Loucy (cell line): ENCODE measurements around the gene NHERF1.

Experiments
- H2AFZ ChIP-seq: fragments of 200-600 bp; sonication (generic); 2 replicates; pipeline ENCODE4 v1.6.0; 2016; ENCODE audit warnings: antibody characterized with exemption, mild to moderate bottlenecking, low read length, moderate library complexity
- H3F3A ChIP-seq: fragments of 200-600 bp; 2 replicates; pipeline ENCODE4 v1.6.0; 2016; ENCODE audit warnings: antibody characterized with exemption, low read depth, mild to moderate bottlenecking
- H3K27me3 ChIP-seq: fragments of 200-600 bp; sonication (generic); 2 replicates; pipeline ENCODE4 v1.6.1; 2014; ENCODE audit warnings: low read length, mild to moderate bottlenecking; ENCODE audit not compliant: insufficient read depth, poor library complexity, severe bottlenecking
- H3K36me3 ChIP-seq: fragments of 200-600 bp; sonication (generic); 2 replicates; pipeline ENCODE4 v1.6.1; 2016; ENCODE audit warnings: low read length; ENCODE audit not compliant: insufficient read depth
- H3K4me1 ChIP-seq: fragments of 200-600 bp; sonication (generic); 2 replicates; pipeline ENCODE4 v1.5.1; 2014; ENCODE audit warnings: low read length, mild to moderate bottlenecking; ENCODE audit not compliant: insufficient read depth, poor library complexity, severe bottlenecking
- H3K4me2 ChIP-seq: fragments of 200-600 bp; sonication (generic); 2 replicates; pipeline ENCODE4 v1.6.0; 2014; ENCODE audit warnings: antibody characterized with exemption, low read length, low read depth, mild to moderate bottlenecking; ENCODE audit not compliant: poor library complexity, severe bottlenecking
- H3K4me3 ChIP-seq: fragments of 200-600 bp; sonication (generic); 2 replicates; pipeline ENCODE4 v1.5.1; 2014; ENCODE audit warnings: low read length, mild to moderate bottlenecking, mixed read lengths; ENCODE audit not compliant: poor library complexity, severe bottlenecking
- H3K79me2 ChIP-seq: fragments of 200-600 bp; sonication (generic); 2 replicates; pipeline ENCODE4 v1.6.1; 2014; ENCODE audit warnings: low read length; ENCODE audit not compliant: insufficient read depth
- H3K9ac ChIP-seq: fragments of 200-600 bp; sonication (generic); 2 replicates; pipeline ENCODE4 v1.6.0; 2014; ENCODE audit warnings: mild to moderate bottlenecking, low read depth, low read length, moderate library complexity; ENCODE audit not compliant: poor library complexity, severe bottlenecking
- H3K9me2 ChIP-seq: fragments of 200-600 bp; sonication (generic); replicated peaks from 2 replicates; pipeline ENCODE4 v1.6.1; 2016; ENCODE audit warnings: low read depth, low read length, mixed read lengths
- H3K9me3 ChIP-seq: fragments of 200-600 bp; sonication (generic); 2 replicates; pipeline ENCODE4 v1.6.1; 2014; ENCODE audit warnings: mild to moderate bottlenecking, antibody characterized with exemption, low read length, low read depth; ENCODE audit not compliant: insufficient read depth
- H4K20me1 ChIP-seq: fragments of 200-600 bp; sonication (generic); 2 replicates; pipeline ENCODE4 v1.6.0; 2014; ENCODE audit warnings: antibody characterized with exemption, low read length, mild to moderate bottlenecking; ENCODE audit not compliant: insufficient read depth, poor library complexity, severe bottlenecking
- EZH2phosphoT487 ChIP-seq: fragments of 200-600 bp; IDR thresholded peaks from 2 replicates; pipeline ENCODE4 v1.6.1; 2018; ENCODE audit warnings: antibody characterized with exemption, mild to moderate bottlenecking, moderate library complexity, borderline replicate concordance
- TF ChIP-seq, protein P1 (sequence below): fragments of 200-600 bp; sonication (generic); conservative IDR thresholded peaks from 2 replicates; pipeline ENCODE4 v1.5.1; 2014; ENCODE audit warnings: mild to moderate bottlenecking, antibody characterized with exemption, low read length

The NHERF1 gene

DNA sequence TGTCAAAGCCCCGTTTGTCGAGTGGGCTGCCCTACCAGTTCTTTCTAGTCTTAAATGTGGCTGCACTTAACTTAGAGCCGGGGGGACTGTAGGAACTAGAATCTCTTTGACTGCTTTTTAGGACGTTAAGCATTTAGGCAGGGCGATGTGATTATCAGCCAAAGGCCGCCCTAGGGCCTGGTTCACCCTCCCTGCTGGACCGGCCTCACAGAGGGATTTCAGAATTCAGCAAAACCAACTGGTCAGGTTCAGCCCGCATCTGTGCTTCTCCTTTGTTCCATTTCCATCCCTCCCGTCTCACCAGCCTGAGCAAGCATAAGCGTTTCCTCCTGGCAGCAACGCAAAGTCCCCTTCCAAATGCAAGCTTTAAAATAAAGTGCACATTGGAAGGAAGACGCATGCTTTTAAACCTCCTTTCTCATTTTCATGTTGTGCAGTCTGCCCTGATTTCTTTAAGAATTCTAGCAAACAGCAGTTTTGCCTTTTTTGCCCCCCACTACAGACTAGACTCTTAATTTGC, 44.2 kb downstream of the NHERF1 start:
- Histone ChIP-seq H3K9me3 (no peaks in the 10 kb centered on the region), H3K27me3 (no peaks in the 10 kb centered on the region), H3K4me1 (peaks cover 12% of the 10 kb centered on the region), H3K9me2 (no peaks in the 10 kb centered on the region), H3K36me3 (peaks cover 31% of the 10 kb centered on the region; the same call in 1 of the 2 replicates), H3K9ac (no peak overlapping the region), H2AFZ (no peak overlapping the region), H3K79me2 (no peaks in the 10 kb centered on the region), H4K20me1 (no peaks in the 10 kb centered on the region), H3F3A (no peaks in the 10 kb centered on the region), H3K4me3 (no peak overlapping the region), H3K4me2 (no peak overlapping the region)
- TF ChIP-seq, protein P1, sequence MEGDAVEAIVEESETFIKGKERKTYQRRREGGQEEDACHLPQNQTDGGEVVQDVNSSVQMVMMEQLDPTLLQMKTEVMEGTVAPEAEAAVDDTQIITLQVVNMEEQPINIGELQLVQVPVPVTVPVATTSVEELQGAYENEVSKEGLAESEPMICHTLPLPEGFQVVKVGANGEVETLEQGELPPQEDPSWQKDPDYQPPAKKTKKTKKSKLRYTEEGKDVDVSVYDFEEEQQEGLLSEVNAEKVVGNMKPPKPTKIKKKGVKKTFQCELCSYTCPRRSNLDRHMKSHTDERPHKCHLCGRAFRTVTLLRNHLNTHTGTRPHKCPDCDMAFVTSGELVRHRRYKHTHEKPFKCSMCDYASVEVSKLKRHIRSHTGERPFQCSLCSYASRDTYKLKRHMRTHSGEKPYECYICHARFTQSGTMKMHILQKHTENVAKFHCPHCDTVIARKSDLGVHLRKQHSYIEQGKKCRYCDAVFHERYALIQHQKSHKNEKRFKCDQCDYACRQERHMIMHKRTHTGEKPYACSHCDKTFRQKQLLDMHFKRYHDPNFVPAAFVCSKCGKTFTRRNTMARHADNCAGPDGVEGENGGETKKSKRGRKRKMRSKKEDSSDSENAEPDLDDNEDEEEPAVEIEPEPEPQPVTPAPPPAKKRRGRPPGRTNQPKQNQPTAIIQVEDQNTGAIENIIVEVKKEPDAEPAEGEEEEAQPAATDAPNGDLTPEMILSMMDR, result no peak
- TF ChIP-seq EZH2phosphoT487, result no peak

DNA sequence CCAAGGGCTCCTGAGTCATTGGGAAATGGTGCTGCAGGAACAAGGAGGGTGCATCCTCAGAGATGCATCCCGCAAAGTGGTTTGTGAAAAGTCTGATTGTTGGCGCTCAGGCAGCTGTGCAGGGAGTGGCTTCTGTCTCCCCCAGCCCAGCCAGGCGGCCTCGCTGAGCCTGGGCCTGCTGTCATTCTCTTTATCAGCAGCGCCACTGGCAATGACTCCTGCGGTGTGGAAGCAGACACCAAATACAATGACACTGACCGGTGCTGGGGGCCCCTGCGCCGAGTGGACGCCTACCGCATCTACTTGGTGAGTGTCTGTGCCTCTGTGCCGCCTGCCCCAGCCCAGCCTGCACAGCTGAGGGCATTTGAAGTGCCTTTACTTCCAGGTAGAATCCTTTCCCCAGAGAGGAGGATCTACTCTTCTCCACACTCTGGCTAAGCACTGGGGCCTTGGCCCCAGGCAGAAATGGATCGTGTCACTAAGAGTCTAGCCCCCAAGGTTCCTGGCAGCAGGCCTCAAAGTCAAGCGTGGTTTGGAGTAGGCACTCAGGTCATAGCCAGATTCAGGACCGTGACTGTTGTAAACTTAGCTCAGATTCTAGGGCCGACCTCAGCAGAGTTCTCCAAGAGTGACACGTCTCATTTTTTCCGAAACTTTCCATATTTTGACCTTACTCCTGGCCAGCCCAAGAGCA, 47.0 kb downstream of the NHERF1 start:
- peaks cover 13% of the 10 kb centered on the region for H3K4me1 ChIP-seq
- no peak overlapping the region for H3K9ac ChIP-seq
- no peaks in the 10 kb centered on the region for H3K27me3 ChIP-seq
- no peaks in the 10 kb centered on the region for H3F3A ChIP-seq
- TF ChIP-seq EZH2phosphoT487, result no peak
- TF ChIP-seq, protein P1, result no peak
- H3K36me3 ChIP-seq, result peaks cover 41% of the 10 kb centered on the region; the same call in 1 of the 2 replicates
- no peaks in the 10 kb centered on the region for H3K79me2 ChIP-seq
- no peaks in the 10 kb centered on the region for H3K9me2 ChIP-seq
- no peaks in the 10 kb centered on the region for H4K20me1 ChIP-seq
- no peak overlapping the region for H2AFZ ChIP-seq
- no peak overlapping the region for H3K4me2 ChIP-seq
- no peaks in the 10 kb centered on the region for H3K9me3 ChIP-seq
- H3K4me3 ChIP-seq, result no peak overlapping the region

DNA sequence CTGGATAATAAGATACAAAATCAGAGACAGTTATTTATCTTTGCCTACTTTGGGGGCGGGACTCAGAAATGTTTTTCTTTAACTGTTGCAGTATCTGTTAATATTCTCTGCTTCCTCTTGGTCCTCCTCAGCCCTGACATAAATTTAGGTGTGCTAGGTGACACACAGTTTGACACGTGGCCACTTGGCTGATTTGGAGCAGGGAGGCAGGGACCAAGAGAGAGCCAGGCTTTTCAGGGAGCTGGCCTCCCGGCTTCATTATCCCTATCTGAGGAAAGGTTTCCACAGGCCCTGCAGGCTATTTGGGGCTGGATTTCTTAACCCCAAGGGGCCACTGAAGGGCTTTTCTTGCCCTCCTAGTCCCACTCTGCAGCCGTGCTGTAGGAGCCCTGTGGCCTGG, 47.8 kb downstream of the NHERF1 start:
- Histone ChIP-seq H3K9ac (no peak overlapping the region), H3K36me3 (peaks cover 37% of the 10 kb centered on the region; the same call in 1 of the 2 replicates), H3K4me1 (peaks cover 10% of the 10 kb centered on the region), H3K4me2 (no peak overlapping the region), H3K9me2 (no peaks in the 10 kb centered on the region), H3K27me3 (no peaks in the 10 kb centered on the region), H2AFZ (no peak overlapping the region), H3K4me3 (no peak overlapping the region), H3K79me2 (no peaks in the 10 kb centered on the region), H4K20me1 (no peaks in the 10 kb centered on the region), H3F3A (no peaks in the 10 kb centered on the region), H3K9me3 (no peaks in the 10 kb centered on the region)
- TF ChIP-seq EZH2phosphoT487, result no peak
- TF ChIP-seq, protein P1, result no peak
